NCI-H1694 treated with DMSO at 0.1 percent for 48 hours (cell line): ENCODE results near the gene PIMREG.

Experiments
- DNase-seq: peaks from one replicate; lab custom pipeline; 2025; lab: John Stamatoyannopoulos, UW

PIMREG gene

DNA sequence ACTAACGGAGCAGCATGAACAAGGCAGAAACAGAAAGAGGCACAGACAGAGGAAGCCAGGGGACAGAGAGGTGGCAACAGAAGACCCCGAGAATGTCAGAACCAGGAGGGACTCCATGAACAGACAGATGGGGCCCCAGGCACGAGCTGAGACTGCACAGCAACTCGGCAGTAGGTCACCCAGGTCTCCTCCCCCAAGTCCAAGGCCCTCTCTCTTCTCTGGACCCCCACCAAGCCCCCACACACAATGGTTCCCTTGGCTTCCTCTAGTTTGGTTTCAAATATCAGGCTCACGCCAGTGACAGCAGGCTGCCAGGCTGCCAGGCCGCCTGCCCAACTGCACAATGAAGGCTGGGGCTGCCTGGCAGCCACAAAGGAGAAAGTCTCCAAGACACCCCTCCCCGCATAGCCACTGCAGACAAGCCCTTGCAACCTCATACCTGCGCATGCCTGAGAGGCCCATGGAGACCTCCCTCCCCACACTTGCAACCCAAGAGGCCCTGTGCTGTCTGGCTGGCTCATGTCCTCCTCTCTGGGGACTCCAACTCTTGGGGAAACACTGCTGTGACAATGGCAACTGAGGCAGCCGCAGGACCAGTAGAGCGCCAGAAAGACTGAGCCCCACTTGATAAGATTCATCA, 54.8 kb downstream of the PIMREG start:
- DNase-seq = no peak
